GM21381 (cell line): ENCODE data around the gene LTA.
A peak's percentile ranks its signal among the peaks of the same experiment; 100 is the strongest.

ENCODE experiments used
- ATAC-seq: cut with Tn5 transposase; IDR thresholded peaks from one replicate; pipeline ENCODE4 v1.9.1; 2021; ENCODE audit warnings: mild to moderate bottlenecking, moderate library complexity; ENCODE audit not compliant: unreplicated experiment

The LTA gene

DNA sequence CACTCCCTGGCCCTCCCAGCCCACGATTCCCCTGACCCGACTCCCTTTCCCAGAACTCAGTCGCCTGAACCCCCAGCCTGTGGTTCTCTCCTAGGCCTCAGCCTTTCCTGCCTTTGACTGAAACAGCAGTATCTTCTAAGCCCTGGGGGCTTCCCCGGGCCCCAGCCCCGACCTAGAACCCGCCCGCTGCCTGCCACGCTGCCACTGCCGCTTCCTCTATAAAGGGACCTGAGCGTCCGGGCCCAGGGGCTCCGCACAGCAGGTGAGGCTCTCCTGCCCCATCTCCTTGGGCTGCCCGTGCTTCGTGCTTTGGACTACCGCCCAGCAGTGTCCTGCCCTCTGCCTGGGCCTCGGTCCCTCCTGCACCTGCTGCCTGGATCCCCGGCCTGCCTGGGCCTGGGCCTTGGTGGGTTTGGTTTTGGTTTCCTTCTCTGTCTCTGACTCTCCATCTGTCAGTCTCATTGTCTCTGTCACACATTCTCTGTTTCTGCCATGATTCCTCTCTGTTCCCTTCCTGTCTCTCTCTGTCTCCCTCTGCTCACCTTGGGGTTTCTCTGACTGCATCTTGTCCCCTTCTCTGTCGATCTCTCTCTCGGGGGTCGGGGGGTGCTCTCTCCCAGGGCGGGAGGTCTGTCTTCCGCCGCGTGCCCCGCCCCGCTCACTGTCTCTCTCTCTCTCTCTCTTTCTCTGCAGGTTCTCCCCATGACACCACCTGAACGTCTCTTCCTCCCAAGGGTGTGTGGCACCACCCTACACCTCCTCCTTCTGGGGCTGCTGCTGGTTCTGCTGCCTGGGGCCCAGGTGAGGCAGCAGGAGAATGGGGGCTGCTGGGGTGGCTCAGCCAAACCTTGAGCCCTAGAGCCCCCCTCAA, at the start of gene LTA:
LTA (plus strand) TSS at position 249 of the 871 bp plus-strand sequence; CDS start at position 703, 454 bp downstream.
- ATAC-seq = no peak

DNA sequence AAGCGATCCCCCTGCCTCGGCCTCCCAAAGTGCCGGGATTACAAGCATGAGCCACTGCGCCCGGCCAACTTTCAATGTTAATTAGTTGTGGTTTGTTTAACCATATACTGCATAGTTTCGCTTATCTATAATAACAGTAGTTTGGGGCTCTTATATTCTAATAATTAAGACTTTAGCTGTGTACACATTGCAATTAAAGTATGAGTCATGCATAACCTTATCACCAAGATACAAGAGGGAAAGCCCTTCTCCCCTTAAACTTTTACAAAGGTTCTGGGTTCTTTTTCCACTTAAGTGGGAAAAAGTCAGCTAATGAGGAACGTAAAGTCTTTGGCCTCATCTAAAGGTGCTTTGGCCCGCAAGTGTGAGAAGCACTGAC, 46.5 kb upstream of the LTA start:
- no peak for ATAC-seq

- ATAC-seq = no peak
Observed at GRCh38 chr6:31525932-31526591, 46.0 kb upstream of the LTA start.

GRCh38 chr6:31528307-31528777, 43.7 kb upstream of the LTA start:
- ATAC-seq = no peak

DNA sequence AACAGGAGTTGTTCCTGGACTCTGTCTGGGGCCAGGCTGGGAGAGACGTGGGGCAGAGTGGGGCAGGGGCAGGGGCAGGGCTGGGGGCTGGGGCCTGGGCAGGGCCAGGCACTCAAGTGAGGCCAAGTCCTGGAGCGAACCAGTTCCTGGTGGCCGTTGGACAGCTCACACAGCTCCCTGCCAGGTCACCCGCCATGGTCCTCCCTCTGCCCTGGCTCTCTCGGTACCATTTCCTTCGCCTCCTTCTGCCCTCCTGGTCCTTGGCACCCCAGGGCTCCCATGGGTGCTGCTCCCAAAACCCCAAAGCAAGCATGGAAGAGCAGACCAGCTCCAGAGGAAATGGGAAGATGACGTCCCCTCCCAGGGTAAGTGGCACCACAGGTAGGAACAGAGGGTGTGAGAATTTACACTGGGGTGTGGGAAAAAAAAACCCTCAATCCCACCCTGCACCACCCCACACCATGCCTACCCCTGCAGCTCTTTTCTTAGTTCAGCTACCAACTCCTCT, 43.2 kb upstream of the LTA start, which contains the start of gene MCCD1:
MCCD1 (plus strand) TSS at position 142 of the 508 bp plus-strand sequence; CDS start at position 195, 53 bp downstream.
- ATAC-seq = no peak

DNA sequence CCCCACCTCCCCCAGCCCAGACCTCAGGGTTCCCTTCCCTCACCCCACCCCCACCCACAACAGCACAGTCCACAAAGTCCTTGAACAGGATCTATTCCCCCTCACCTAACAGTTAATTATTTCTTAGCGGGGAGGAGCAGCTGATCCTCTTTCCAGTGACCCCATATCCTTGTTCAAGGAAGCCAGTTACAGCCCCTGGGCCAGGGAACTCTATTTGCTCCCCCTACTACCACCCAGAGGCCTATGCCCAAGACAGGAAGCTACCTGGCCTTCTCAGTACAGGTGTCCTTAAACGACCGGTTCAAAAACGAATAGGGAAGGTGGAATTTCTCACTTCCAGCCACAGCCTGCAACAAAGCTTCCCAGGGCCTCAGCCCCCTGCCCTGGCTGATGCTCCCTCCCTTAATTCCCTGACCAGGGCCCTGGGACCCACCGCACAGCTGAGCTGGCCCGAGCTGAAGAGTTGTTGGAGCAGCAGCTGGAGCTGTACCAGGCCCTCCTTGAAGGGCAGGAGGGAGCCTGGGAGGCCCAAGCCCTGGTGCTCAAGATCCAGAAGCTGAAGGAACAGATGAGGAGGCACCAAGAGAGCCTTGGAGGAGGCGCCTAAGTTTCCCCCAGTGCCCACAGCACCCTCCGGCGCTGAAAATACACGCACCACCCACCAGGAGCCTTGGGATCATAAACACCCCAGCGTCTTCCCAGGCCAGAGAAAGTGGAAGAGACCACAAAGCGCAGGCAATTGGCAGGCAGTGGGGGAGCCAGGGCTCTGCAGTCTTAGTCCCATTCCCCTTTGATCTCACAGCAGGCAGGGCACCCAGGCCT, 42.5 kb upstream of the LTA start:
- ATAC-seq = no peak

GRCh38 chr6:31530659-31531058, 41.4 kb upstream of the LTA start:
- no peak for ATAC-seq

GRCh38 chr6:31531162-31531561, 40.9 kb upstream of the LTA start:
- ATAC-seq = no peak

DNA sequence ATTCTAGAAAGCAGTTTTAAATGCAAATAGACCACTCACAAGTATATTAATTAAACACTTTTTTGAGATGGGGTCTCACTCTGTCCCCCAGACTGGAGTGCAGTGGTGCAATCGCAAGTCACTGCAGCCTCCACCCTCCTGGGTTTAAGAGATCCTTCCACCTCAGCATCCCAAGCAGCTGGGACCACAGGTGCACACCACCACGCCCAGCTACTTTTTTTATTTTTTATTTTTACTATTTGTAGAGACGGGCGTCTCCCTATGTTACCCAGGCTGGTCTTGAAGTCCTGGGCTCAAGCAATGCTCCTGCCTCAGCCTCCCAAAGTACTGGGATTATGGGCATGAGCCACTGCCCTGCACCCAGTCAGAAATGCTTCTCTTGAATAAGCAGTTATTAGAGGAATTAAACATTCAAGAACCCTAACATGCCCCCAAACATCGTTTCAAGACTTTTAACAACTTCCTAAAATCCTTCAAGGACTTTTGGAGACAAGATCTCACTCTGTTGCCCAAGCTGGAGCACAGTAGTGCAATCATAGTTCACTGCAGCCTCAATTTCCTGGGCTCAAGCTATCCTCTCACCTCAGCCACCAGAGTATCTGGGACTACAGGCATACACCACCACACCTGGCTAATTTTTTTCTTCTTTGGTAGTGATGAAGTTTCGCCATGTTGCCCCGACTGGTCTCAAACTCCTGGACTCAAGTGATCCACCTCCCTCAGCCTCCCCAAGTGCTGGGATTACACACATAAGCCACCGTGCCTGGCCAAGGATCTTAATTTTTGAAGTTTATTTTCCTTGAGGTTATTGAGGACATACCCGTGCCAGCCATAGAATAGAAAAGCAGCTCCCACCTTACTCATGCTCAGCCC, 40.1 kb upstream of the LTA start:
- no peak for ATAC-seq

DNA sequence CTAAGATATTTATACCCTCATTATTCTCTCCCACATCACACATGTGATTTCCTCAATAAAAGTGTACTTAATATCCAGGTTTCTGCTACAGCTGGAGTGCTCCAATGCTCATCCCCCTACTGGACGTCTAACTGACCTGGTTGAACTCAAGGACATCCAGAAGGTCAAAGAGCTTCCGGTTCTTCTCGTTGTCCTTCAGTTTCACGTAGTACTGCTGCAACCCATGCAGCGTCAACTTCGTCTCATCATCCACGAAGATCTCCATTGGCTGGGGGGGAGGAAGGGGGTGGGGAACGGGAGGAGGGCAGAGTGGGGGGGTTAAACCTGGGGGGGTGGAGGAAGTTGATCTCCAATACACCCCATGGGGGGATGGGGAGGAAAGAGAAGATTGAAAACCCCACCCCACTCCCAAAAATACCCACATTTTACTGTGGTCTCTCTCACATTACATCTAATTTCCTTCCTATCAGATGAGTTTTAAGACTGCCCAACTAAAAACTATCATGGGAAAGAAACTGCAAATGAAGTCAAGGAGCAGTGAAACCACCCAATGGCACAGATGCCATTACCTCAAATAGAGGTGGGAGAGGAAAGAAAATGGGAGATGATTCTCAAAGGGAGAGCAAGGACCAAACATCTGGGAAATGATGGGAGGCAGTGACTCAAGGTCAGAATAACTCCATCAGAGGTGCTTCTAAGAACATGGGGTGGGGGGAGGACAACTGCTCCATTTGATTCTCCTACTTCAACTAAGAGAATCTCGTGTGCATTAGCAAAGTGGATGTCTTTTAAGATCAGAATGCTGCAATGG, 39.2 kb upstream of the LTA start:
- no peak for ATAC-seq

- no peak for ATAC-seq
Observed at GRCh38 chr6:31533455-31533841, 38.6 kb upstream of the LTA start.

DNA sequence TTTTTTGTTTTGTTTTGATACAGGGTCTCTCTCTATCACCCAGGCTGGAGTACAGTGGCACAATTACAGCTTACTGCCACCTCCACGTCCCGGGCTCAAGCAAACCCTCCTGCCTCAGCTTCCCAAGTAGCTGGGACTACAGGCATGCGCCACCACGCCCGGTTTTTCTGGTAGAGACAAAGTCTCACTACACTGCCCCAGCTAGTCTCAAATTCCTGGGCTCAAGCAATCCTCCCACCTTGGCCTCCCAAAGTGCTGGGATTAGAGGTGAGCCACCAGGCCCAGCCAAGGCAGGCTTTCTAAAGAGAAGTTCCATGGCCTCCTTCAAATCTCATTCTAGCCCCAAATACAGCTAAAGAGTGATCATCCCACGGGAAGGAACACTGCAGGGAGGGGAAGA, 38.1 kb upstream of the LTA start:
- no peak for ATAC-seq

GRCh38 chr6:31534521-31535040, 37.5 kb upstream of the LTA start:
- no peak for ATAC-seq

GRCh38 chr6:31535538-31536324, 36.4 kb upstream of the LTA start:
- ATAC-seq = no peak

GRCh38 chr6:31538805-31539400, 33.2 kb upstream of the LTA start:
- no peak for ATAC-seq

DNA sequence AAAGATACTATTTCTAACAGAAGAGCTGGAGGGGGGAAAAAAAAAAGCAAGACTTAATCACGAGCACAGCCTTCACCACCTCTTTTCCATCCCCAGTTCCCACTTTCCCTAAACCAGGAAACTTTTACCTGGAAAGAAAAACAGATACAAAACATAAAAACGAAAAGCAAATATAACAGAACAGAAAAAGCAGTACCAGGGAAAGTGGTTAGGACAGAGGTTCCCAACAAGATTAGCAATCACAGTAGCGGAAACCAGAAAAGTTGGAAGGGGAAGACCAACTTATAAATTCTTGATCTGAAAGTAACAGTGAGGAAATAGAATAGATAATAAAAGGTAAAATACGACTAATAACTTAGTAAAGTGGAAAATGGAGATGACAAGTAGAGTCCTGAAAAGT, 31.4 kb upstream of the LTA start:
- no peak for ATAC-seq

- peak; percentile 12 for ATAC-seq
Observed at GRCh38 chr6:31541059-31541657, 30.9 kb upstream of the LTA start.
